Activated gamma-delta T cell treated with Interleukin-2 at 50 U/mL for 16 hours (primary cell): Measurements from ENCODE around the gene ADI1.
"Not testable (repeated sequence)": the region's sequence is repeated elsewhere in the genome, so short reads cannot be mapped to it uniquely, and the experiment has no call there.

Source experiments
- DNase-seq: peaks from one replicate; pipeline ENCODE4 v3.0.0-alpha.2; 2020

Gene ADI1

DNA sequence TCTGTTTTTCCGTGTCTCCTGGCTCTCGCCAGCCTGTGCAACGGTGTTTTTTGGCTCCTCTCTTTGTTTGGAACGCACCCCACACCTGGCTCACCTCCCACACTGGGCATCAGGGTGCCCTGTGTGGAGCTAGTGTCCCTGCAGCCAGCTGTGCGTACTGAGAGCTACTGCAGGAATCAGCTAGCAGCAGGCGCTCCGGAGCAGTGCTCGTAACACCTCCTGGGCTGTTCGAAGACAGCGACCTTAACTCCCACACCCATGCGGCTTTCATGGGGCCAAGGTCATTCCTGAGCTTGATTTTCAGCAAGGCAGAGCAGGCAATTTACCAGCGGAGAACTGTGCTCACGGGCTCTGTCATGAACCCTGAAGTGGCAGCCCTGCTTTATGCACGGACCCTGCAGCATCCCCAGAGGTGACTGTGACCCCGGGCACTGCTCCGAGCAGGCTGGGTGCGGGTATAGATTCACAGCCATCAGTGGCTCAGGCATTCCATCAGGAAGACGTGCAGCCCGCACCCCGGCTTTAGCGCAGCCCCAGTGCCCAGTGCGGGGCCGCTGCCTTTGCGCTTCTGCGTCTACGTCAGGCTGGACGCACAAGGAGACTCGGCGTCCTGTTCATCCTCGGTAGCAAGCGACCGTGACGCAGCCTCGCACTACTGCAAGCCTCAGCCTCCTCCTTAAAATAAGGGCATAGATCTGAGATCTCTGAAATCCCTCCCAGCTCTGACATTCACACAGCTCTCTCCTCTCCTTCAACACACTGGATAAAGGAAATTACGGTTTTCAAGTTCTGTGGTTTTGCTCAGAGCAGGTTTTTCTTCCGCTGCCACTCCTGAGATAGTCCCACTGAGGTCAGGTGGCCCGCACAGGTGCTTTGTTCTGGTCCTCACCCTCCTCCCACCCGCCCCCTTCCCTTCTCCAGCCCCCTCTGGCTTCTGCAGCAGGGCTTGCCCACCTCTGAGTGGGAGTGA, 58.2 kb downstream of the ADI1 start:
- no peak for DNase-seq

DNA sequence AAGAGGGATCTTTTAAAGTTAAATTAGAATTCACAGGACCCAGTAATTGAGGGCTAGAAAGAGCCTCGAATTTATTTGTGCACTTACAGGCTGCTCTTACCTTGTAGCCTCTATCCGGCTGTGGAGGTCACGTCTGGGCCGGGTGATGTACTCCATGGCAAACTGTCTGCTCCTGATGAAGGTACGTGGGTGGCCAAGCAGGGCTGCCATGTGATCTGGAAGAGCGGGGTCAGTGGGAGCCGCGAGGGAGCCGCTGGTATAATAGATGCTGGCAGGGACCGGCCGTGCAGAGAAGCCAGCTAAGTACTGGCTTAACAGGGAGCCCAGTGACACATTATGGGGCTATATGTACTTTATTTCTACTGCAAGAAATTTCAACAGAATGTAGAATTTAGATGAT, 59.2 kb downstream of the ADI1 start:
- no peak for DNase-seq

DNA sequence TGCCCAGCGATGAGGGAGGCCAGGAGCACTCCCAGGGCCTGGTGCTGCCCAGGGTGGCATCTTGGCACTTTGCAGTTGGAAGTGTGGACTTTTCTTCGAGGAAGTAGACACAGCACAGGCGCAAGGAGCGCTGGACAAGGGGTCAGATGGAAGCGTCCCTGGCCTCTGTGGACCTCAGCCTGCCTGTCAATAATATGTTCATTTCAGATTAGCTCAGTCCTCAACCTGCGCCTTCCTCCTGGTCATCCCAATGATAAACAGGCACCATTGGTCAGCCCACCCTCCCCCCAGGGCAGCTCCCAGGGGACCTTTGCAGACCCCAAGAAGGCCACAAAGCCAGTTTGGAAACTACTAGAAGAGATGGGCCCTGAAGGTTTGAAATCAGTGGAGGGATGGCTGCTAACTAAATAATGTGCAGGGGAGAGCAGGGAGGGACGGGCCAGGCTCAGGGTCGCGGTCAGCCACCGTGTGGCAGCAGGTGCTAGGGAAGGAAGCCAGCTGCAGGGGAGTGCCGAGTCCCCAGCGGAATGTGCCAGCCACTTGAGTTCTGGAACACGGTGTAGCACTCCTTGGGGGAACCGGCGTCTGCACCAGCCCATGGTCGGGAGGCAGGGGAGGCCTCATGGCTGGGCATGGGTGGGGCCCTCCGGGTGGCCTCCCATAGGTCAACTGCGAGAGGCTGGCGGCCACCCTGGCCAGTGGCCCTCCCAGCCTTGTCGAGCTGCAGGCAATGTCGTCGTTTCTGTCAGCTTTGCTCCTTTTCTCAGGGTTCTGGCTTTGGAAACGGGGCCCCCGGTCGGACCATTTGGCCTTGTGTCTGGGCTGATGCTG, 59.9 kb downstream of the ADI1 start:
- DNase-seq: no peak

DNA sequence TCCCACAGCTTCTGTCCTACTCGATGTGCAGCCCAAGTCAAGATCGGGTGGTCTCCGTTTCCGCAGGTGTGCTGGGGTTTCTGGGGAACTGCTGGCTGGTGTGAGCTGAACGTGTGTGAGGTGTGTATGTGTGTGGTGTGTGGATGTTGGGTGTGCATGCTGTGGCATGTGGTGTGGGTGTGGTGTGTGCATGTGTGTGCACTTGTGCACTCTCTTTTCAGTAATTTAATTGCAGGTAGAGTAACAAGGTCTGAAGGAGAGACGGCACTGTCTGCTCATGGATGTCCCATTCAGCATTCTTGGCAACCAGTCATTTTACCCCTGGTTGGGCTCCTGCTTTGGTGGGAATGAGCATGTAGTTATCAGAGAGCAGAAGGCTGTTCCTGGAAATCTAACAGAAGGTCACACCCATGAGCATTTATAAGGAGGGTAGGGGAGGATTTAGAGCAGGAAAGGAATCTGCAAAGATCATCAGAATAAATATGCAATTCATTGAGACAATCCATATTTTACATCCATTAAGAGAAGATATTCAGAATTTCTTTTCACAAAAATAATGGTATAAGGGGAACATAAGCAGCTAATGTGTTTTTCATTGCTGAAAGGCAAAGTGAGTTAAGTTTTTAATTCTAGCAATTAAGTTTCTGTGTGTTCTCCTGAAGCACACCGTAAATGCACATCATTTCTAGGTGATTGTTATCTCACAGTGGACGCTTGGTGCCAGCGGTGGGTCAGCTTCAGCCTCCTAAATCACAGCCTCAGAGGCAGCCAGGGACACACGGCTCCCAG, 60.7 kb downstream of the ADI1 start:
- DNase-seq: no peak

DNA sequence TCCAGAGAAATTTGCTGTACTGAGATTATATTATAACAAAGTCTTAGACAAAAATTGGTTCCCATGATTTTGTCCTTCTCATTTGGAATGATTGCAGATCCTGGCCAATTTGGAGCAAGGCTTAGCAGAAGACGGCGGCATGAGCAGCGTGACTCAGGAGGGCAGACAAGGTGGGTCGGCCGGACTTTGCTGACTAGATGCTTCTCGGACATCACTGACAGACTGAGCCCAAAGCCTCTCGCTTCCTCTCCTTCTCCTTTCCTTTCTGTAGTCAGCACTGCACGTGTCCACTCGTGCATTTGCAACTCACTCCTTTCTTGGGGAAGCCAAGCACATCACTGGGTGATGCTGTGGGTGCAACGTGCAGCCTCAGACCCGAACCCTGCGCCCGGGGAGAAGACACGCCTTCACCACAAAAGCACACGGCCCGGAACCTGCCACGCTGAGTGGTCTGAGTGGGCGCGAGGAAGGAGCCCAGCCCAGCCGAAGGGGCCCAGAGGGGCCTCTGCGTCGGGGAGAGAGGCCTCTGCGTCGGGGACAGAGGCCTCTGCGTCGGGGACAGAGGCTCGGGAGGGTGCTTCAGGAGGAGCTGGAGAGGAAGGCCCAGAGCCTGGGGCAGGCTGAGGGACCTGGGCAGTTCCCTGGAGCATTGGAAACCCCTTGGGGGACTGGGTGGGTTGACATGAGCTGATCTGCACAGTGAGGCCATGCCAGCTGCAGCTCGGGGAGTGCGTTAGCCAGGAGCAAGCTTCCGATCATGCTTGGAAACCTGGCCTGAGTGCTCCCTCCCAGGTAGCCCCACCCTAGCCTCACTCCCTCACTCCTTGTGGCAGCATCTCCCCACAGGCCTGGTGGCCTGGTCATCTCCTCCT, 61.6 kb downstream of the ADI1 start:
- DNase-seq: no peak

DNA sequence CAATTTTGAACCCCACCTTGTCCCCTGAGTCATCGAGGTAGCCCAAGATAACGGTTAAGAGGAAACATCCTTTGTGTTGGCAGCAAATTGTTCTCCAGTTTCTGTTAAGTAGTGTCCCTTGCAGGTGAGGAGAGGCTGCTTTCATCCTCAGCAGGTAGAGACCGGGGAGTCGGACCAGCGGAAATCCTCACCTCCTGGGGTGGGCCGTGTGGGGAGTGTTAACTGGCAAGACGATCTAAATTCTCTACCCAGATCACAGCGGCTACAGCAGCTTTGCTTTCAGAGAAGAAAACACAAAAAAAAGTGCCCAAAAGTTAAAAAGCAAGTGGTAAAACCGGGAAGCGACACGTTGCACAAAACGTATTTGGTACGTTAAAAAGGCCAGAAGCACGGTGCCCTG, 63.2 kb downstream of the ADI1 start:
- DNase-seq: no peak

DNA sequence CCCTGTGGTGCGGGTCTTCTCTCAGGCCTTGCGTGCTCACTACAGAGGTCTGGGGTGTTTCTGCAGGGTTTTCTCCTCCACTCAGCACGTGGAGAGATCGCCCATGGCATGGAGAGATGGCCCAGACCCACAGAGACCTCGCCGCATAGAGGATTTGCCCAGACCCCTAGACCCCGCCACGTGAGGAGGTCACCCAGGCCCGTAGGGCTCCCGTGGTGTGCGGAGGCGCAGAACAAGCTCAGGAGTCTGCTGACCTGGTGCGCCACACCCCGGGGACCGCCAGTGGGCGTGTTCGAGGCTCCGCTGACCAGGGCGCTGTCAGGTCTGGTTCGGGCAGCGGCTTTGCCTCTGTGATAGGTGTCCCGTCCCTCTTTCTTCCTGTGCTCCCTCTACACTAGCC, 64.5 kb downstream of the ADI1 start:
- DNase-seq: no peak

DNA sequence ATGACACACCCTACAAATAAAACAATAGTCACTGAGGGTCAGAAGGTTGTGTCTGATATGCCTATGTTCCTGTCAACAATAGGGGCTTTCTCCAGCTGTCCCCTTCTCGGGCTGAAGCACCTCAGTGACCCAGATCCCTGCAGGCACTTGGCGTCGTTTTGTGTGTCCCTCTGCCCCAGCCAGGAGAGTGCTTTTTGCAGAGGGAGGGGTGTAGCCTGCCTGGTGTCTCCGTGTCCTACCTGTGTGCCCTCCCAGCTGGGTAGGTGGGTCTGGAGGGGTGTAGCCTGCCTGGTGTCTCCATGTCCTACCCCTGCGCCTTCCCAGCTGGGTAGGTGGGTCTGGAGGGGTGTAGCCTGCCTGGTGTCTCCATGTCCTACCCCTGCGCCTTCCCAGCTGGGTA, 65.3 kb downstream of the ADI1 start:
- not testable (repeated sequence) for DNase-seq

DNA sequence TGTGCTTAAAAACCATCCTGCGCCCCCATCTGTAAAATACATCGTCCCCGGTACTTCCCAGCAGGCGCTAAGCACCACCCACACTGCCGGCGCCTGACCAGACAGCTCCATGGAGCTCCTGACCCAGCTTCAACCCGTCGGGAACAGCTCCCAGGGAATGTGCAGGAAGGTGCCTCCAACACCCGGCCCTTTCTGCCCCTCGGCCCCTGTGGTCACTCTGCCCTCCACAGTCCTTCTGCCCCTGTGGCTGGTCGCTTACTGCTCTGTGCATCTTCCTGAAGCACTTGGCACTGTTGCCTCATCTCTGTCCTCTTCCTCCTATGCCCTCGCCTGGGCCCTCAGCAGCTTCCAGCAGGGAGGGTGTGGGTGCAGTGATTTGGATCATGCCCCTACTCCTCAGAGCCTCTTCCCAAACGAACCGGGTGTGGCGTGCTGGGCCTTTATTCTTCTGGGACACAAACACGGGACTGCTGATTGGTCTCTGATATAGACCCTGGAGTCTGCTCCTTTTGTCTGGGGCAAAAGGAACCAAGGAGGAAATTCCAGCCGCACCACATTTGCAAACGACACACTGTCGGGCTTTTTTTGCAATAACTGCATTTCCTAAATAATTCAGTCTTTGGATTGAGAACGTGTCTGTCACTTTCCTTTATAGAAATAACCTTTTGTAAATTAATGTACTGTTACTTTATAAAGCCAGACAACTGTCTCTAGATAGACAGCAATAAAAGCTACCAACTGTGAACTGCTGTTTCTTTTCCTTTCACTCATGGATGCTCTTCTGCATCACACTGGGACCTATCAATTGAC, 65.9 kb downstream of the ADI1 start:
- no peak for DNase-seq

DNA sequence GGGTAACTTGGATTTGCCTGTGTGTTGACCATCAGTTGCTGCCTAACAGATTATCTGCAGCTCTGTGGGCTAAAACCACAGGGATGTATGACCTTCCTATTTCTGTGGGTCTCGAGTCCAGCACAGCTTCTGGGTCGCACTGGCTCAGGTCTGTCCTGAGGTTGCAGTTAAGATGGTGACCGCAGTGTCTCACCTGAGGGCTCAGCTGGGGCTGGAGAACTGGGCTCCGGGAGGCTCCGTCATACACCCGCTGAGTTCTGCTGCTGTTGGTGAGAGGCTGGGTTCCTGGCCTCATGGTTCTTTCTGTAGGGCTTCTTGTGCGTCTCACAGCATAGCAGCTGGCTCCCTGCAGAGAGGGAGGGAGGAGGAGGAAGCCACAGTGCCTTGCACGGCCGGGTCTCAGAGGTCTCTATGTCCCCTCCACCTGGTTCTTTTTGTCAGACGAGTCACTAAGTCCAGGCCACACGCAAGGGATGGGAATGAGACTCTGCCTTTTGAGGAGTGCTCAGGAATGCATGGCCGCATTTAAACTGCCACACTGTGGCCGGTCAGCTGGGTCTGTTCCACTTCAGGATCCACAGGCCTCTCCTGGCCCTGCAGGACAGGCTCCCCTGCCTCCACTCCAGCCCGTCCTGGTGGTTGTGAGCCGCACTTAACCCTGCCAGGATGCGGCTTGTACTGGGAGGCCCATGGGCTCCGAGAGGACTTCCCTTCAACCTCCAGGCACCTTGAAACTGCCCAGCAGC, 67.2 kb downstream of the ADI1 start:
- DNase-seq: no peak

DNA sequence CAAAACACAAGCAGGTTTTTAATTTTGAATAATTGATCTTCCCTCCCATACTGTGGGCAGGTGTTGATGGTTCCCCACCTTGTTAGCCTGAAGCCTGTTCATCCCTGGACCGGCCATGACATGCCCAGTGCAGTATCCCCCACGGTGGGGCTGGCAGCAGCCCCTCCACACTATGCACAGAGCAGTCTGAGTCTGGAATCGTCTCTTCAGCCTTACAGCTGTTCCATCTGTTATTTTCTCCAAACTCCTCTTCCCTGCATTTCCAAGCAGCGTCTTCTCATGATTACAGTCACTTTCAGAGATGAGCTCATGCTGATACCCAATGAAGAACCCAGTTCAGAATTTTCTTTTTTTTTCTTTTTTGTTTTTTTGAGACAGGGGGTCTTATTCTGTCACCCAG, 68.2 kb downstream of the ADI1 start:
- DNase-seq: no peak

DNA sequence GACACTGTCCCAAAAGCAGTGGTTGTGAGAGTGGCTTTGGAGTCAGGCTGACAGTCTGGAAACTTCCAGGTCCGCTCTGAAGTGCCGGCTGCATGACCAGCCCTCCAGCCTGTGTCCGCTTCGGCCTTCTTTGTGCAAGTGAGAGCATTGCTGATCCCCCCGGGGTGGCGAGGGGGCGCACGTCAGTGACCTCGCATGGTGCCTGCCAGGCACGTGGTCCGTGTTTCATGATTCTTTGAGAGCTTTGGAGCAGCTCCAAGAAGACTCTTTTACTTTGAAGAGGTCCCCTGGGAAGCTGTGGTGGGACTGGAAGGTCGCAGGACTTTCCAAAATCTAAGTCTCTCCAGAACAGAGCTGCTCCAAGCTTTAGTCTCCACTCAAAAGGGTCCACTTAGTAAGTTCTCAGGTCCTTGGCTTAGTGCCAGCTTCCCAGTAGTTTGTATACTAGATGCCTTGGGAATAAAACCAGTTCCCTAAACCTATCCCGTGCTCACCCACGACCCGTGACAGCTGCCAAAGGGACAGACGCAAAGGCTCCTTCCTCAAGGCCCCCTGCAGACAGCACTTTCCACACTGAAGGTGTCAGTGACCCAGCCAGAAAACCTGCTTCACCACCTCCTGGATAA, 68.8 kb downstream of the ADI1 start:
- DNase-seq: no peak

DNA sequence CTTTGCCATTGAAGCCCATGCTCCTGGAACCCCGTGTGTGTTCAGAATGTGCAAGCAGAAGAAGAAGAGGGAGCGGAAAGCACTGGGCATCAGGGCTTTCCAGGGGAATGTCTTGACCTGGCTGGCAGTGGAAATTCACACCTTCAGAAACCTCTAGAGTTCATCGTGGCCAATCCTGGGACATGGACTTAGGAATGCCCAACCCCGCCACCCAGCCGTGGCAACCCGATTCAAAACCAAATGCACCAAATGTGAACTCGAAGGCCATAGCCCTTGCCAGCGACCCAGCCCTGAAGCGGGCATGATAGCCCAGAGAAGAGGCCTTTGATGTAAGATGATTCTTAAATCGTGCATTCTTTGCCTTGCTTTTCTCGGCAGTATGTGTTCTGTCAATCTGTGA, 69.4 kb downstream of the ADI1 start:
- no peak for DNase-seq

DNA sequence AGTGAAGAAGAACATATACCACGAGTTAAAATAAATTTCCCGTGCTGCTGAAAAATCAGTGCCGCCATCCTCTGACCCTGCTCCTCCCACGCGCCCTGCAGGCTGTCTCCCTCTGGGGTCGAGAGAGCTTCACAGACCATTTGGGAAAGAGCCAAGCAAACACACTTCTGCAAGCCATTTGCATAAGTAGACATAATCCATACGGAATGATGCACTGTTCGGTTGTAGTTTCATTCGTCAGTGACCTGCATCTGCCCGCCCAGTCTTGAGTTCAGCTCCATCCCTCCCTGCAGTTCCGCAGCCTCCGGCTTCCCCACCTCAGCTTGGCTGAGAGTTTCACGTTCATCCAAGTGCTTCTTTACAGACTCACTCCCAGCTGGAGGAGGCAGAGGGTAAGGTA, 70.2 kb downstream of the ADI1 start:
- DNase-seq: no peak

DNA sequence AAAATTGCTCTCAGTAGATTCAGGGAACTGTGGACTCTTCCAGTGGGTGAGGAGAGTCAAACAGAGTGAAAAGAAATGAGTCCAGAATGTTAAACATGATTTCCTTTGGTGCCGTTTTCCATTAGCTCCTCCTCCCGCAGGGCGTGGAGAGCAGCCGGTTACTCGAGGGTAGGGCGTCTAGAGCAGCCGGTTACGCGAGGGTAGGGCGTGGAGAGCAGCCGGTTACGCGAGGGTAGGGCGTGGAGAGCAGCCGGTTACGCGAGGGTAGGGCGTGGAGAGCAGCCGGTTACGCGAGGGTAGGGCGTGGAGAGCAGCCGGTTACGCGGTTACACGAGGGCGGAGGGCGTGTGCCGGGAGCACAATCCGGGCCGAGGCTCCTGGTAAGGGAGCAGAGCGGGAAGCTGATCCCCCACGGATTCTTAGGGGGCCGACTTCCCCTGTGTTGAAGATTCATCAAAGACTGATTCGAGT, 70.9 kb downstream of the ADI1 start:
- not testable (repeated sequence) for DNase-seq

DNA sequence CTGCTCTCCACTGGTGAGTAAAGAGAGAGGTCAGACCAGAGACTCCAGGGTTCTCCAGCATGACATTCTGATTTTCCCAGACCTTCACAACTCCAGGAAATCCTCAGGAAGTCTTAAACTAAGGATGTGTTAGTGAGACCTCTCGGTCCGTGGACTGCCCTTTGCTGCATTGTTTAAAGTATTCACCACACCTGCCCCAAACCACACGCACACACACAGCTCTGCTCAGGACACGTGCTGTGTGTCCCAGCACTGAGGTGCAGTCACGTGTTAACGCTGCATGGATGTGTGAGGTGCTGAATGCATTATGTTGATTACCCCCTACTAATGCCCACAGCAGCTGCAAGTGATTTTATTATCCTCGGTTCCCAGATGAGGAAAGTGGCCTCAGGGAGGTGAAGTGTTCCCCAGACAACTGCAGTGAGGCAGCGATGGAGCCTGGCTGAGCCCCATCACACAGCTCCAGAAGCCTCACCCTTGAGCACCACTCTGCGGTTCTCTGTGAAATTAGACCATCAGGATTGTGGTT, 71.5 kb downstream of the ADI1 start:
- DNase-seq: no peak
